SK-N-SH treated with all-trans-retinoic acid at 6 μM for 48 hours (cell line): ENCODE results near the gene NAA15.

Source experiments
- ATAC-seq: fragments of 200-7000 bp; cut with Tn5 transposase; 3 replicates; pipeline ENCODE4 v1.9.1; 2020; ENCODE audit warnings: mild to moderate bottlenecking, moderate library complexity
- ARNTL ChIP-seq: fragments of 450-650 bp; formaldehyde crosslinking; IDR thresholded peaks from 2 replicates; pipeline ENCODE4 v1.5.0; 2020; ENCODE audit warnings: low read depth, mild to moderate bottlenecking, moderate library complexity, borderline replicate concordance
- CREB5 ChIP-seq: fragments of 250-450 bp; sonication (Bioruptor Pico); IDR thresholded peaks from 2 replicates; pipeline ENCODE4 v1.5.1; 2020; ENCODE audit warnings: low read depth, mild to moderate bottlenecking, moderate library complexity
- CSDC2 ChIP-seq: fragments of 250-450 bp; sonication (Bioruptor Pico); IDR thresholded peaks from 2 replicates; pipeline ENCODE4 v1.5.0; 2020; ENCODE audit warnings: mild to moderate bottlenecking, moderate library complexity
- CSRNP3 ChIP-seq: fragments of 250-450 bp; sonication (Bioruptor Pico); IDR thresholded peaks from 2 replicates; pipeline ENCODE4 v1.5.1; 2021; ENCODE audit warnings: mild to moderate bottlenecking, moderate library complexity
- ESRRG ChIP-seq: fragments of 250-450 bp; sonication (Bioruptor Pico); IDR thresholded peaks from 2 replicates; pipeline ENCODE4 v1.6.1; 2021; ENCODE audit warnings: mild to moderate bottlenecking
- GLIS3 ChIP-seq: fragments of 250-450 bp; sonication (Bioruptor Pico); IDR thresholded peaks from 2 replicates; pipeline ENCODE4 v1.5.0; 2020; ENCODE audit warnings: mild to moderate bottlenecking, moderate library complexity
- ISL1 ChIP-seq: fragments of 250-450 bp; sonication (Bioruptor Pico); IDR thresholded peaks from 2 replicates; pipeline ENCODE4 v2.1.2; 2022; ENCODE audit warnings: mild to moderate bottlenecking, moderate library complexity
- OSR1 ChIP-seq: fragments of 250-450 bp; sonication (Bioruptor Pico); IDR thresholded peaks from 2 replicates; pipeline ENCODE4 v1.8.0; 2022; ENCODE audit warnings: moderate library complexity, mild to moderate bottlenecking, inconsistent platforms
- PATZ1 ChIP-seq: fragments of 250-450 bp; sonication (Bioruptor Pico); IDR thresholded peaks from 2 replicates; pipeline ENCODE4 v1.8.0; 2020; ENCODE audit warnings: mild to moderate bottlenecking, moderate library complexity, borderline replicate concordance
- POU6F1 ChIP-seq: fragments of 250-450 bp; sonication (Bioruptor Pico); IDR thresholded peaks from 2 replicates; pipeline ENCODE4 v1.8.0; 2021; ENCODE audit warnings: low read depth, mild to moderate bottlenecking, moderate library complexity, borderline replicate concordance
- PPARA ChIP-seq: fragments of 250-450 bp; sonication (Bioruptor Pico); IDR thresholded peaks from 2 replicates; pipeline ENCODE4 v1.5.0; 2020; ENCODE audit warnings: mild to moderate bottlenecking, borderline replicate concordance
- RARB ChIP-seq: fragments of 250-450 bp; sonication (Bioruptor Pico); IDR thresholded peaks from 2 replicates; pipeline ENCODE4 v1.8.0; 2021; ENCODE audit warnings: mild to moderate bottlenecking, moderate library complexity
- TCF4 ChIP-seq: fragments of 250-450 bp; sonication (Bioruptor Pico); IDR thresholded peaks from 2 replicates; pipeline ENCODE4 v1.8.0; 2021; ENCODE audit warnings: mild to moderate bottlenecking, moderate library complexity, borderline replicate concordance
- TOX ChIP-seq: fragments of 250-450 bp; sonication (Bioruptor Pico); IDR thresholded peaks from 2 replicates; pipeline ENCODE4 v1.8.0; 2021; ENCODE audit warnings: mild to moderate bottlenecking, moderate library complexity, borderline replicate concordance
- ZC3H10 ChIP-seq: fragments of 250-450 bp; sonication (Bioruptor Pico); IDR thresholded peaks from 2 replicates; pipeline ENCODE4 v1.5.1; 2021; ENCODE audit warnings: mild to moderate bottlenecking, moderate library complexity
- ZFP3 ChIP-seq: fragments of 250-450 bp; sonication (Bioruptor Pico); IDR thresholded peaks from 2 replicates; pipeline ENCODE4 v1.5.0; 2020; ENCODE audit warnings: mild to moderate bottlenecking, moderate library complexity
- ZNF565 ChIP-seq: fragments of 450-650 bp; formaldehyde crosslinking; conservative IDR thresholded peaks from 2 replicates; pipeline ENCODE4 v1.5.0; 2020; ENCODE audit warnings: low read depth, mild to moderate bottlenecking, moderate library complexity
- ZNF8 ChIP-seq: fragments of 450-650 bp; formaldehyde crosslinking; IDR thresholded peaks from 2 replicates; pipeline ENCODE4 v1.5.0; 2020; ENCODE audit warnings: mild to moderate bottlenecking, moderate library complexity

Gene NAA15

GRCh38 chr4:139274790-139275189 is 26.5 kb upstream of the NAA15 start:
- ATAC-seq = no peak
- TF ChIP-seq PPARA (CRISPR knock-in tag) (no peak), TCF4 (CRISPR knock-in tag) (no peak), ZC3H10 (CRISPR knock-in tag) (no peak), ZNF8 (CRISPR knock-in tag) (no peak)
- TF ChIP-seq, all 23 proteins: peak for 0

GRCh38 chr4:139275281-139275735 is 26.0 kb upstream of the NAA15 start:
- TF ChIP-seq ARNTL (CRISPR knock-in tag) (no peak), CSDC2 (CRISPR knock-in tag) (no peak), TOX (CRISPR knock-in tag) (peak; percentile 74; the same call in 1 of the 2 replicates), POU6F1 (CRISPR knock-in tag) (peak; percentile 89; the same call in 1 of the 2 replicates), CSRNP3 (no peak), CREB5 (CRISPR knock-in tag) (peak; percentile 74), PATZ1 (CRISPR knock-in tag) (peak; percentile 61; the same call in 1 of the 2 replicates), ZFP3 (CRISPR knock-in tag) (no peak), TCF4 (CRISPR knock-in tag) (peak; percentile 57; the same call in 1 of the 2 replicates), GLIS3 (CRISPR knock-in tag) (no peak), ISL1 (CRISPR knock-in tag) (peak; percentile 94), OSR1 (no peak)
- ATAC-seq = peak; percentile 67

GRCh38 chr4:139278485-139278884 is 22.8 kb upstream of the NAA15 start:
- no peak for ATAC-seq
- no peak for TF ChIP-seq ZC3H10 (CRISPR knock-in tag)
- TF ChIP-seq OSR1 = no peak
- no peak for TF ChIP-seq ZNF565 (CRISPR knock-in tag)
- no peak for TF ChIP-seq GLIS3 (CRISPR knock-in tag)
- TF ChIP-seq RARB (CRISPR knock-in tag) = no peak
- TF ChIP-seq TCF4 (CRISPR knock-in tag) = no peak
- no peak for TF ChIP-seq CSRNP3
- TF ChIP-seq ESRRG (CRISPR knock-in tag) = no peak

- ATAC-seq = 0 out of 3 replicates have a peak, but pooled peaks have one; percentile 17
- TF ChIP-seq ISL1 (CRISPR knock-in tag) (no peak), ESRRG (CRISPR knock-in tag) (no peak), CSDC2 (CRISPR knock-in tag) (no peak), OSR1 (no peak), CSRNP3 (no peak)
Measured at GRCh38 chr4:139278912-139279759, 22.2 kb upstream of the NAA15 start.
